BJ (cell line): ENCODE measurements around the gene CNOT3. TPM values are rescaled to one million over a fixed set of nuclear protein-coding genes. Genes with fewer than 3 reads are reported as not detected.
"Not testable (repeated sequence)": the region's sequence is repeated elsewhere in the genome, so short reads cannot be mapped to it uniquely, and the experiment has no call there.

Experiments used
- CTCF ChIA-PET: fragments of 350-600 bp; formaldehyde crosslinking; extraction: SDS; loops from one replicate; lab custom pipeline; 2021; ENCODE audit warnings: antibody characterized with exemption, inconsistent platforms; lab: Yijun Ruan, JAX
- POLR2A ChIA-PET: fragments of 300-600 bp; sonication (Branson Sonifier 250); formaldehyde crosslinking; extraction: SDS; loops from one replicate; lab custom pipeline; 2021; ENCODE audit warnings: antibody characterized with exemption; lab: Charles Lee
- DNase-seq: peaks from one replicate; pipeline ENCODE4 v3.0.0-alpha.2; 2011; ENCODE audit warnings: low read depth
- H3K27me3 ChIP-seq: 2 replicates; pipeline ENCODE4 v1.6.0; 2011; ENCODE audit warnings: low read length; ENCODE audit not compliant: control insufficient read depth, insufficient read depth
- H3K36me3 ChIP-seq: 2 replicates; pipeline ENCODE4 v1.5.1; 2011; ENCODE audit warnings: low read length; ENCODE audit not compliant: control insufficient read depth, insufficient read depth
- H3K4me3 ChIP-seq: 2 replicates; pipeline ENCODE4 v1.5.1; 2011; ENCODE audit warnings: low read depth, mild to moderate bottlenecking, control low read depth, low read length
- polyA plus RNA-seq: library from polyadenylated mRNA; depleted of rRNA; stranded (reverse); fragments of >200 nt; gene quantifications from 2 replicates; pipeline ENCODE4 v1.2.3, GENCODE V29; 2011
- TF ChIP-seq, protein P1 (sequence below): IDR thresholded peaks from 2 replicates; pipeline ENCODE4 v1.5.1; 2011; ENCODE audit warnings: low read depth, mild to moderate bottlenecking, control low read depth, inconsistent platforms, low read length, moderate library complexity; ENCODE audit not compliant: insufficient read depth

CNOT3 gene
- polyA plus RNA-seq, 1 experiment: 6.3 TPM

DNA sequence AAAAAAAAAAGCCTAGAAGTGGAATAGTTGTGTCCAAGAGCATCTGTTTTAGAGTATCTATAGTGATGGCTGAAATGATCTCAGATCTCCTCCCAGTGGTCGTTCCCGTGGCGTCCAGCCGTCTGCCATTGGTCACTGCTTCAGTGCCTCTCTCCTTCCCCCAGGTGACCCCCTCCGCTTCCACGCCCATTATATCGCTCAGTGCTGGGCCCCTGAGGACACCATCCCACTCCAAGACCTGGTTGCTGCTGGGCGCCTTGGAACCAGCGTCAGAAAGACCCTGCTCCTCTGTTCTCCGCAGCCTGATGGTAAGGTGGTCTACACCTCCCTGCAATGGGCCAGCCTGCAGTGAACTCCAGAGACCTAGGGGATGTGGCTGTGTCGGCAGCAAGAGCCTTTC, 55.4 kb downstream of the CNOT3 start:
- no peaks in the 10 kb centered on the region for H3K27me3 ChIP-seq
- POLR2A ChIA-PET: no interaction called here
- CTCF ChIA-PET: interaction anchor here (0.6 kb wide), 1 partner anchor 20 kb away, joined by 3 read pairs; no protein-coding TSS in a partner anchor
- TF ChIP-seq, protein P1, sequence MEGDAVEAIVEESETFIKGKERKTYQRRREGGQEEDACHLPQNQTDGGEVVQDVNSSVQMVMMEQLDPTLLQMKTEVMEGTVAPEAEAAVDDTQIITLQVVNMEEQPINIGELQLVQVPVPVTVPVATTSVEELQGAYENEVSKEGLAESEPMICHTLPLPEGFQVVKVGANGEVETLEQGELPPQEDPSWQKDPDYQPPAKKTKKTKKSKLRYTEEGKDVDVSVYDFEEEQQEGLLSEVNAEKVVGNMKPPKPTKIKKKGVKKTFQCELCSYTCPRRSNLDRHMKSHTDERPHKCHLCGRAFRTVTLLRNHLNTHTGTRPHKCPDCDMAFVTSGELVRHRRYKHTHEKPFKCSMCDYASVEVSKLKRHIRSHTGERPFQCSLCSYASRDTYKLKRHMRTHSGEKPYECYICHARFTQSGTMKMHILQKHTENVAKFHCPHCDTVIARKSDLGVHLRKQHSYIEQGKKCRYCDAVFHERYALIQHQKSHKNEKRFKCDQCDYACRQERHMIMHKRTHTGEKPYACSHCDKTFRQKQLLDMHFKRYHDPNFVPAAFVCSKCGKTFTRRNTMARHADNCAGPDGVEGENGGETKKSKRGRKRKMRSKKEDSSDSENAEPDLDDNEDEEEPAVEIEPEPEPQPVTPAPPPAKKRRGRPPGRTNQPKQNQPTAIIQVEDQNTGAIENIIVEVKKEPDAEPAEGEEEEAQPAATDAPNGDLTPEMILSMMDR: no peak
- peaks cover 4% of the 10 kb centered on the region; the same call in 1 of the 2 replicates for H3K36me3 ChIP-seq
- no peak for DNase-seq
- H3K4me3 ChIP-seq: no peak overlapping the region

DNA sequence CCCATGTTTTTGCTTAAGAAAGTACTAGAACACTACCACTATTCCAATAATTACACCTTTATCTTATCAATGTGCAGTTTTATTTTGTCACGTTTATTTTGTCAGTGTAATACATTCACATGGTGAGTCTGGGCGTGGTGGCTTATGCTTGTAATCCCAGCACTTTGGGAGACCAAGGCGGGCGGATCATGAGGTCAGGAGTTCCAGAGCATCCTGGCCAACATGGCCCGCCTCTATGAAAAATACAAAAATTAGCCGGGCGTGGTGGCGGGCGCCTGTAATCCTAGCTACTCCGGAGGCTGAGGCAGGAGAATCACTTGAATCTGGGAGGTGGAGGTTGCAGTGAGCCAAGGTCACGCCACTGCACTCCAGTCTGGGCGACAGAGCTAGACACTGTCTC, 56.9 kb downstream of the CNOT3 start:
- POLR2A ChIA-PET, CTCF ChIA-PET, H3K27me3 ChIP-seq, DNase-seq, H3K4me3 ChIP-seq, H3K36me3 ChIP-seq: not testable (repeated sequence)

DNA sequence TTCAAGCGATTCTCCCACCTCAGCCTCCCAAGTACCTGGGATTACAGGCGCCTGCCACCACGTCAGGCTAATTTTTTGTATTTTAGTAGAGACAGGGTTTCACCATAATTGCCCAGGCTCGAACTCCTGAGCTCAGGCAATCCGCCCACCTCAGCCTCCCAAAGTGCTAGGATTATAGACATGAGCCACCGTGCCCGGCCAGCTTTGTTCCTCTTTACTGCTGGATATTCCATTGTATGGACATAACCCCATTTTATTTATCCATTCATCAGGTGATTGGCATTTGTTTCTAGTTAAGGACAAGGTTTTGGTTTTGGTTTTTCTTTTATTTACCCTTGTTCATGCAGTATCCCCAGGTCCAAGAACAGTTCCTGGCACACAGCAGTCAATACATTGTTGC, 59.0 kb downstream of the CNOT3 start:
- H3K27me3 ChIP-seq: no peaks in the 10 kb centered on the region
- CTCF ChIA-PET: no interaction called here
- no peak for DNase-seq
- POLR2A ChIA-PET: no interaction called here
- H3K36me3 ChIP-seq: peaks cover 6% of the 10 kb centered on the region; the same call in 1 of the 2 replicates
- TF ChIP-seq, protein P1: no peak
- H3K4me3 ChIP-seq: no peak overlapping the region

DNA sequence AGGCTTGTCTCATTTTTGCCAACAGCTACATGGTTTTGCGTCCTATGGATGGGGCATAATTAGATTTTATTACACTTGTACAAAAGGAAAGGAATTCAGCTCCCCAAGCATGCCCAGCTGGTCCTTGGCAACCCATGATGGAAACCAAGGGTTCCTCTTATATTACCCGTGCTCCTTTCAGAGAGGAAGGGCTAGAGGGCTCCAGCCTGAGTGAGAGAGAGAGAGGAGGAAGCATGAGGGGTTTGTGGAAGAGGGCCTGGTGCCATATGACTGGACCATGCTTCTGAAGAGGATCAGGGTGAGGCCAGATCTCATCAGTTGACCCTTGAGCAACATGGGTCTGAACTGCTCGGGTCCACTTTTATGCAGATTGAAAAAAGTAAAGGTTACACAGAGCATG, 59.6 kb downstream of the CNOT3 start:
- ChIA-PET CTCF (no interaction called here), POLR2A (no interaction called here)
- TF ChIP-seq, protein P1: no peak
- peaks cover 8% of the 10 kb centered on the region; the same call in 1 of the 2 replicates for H3K36me3 ChIP-seq
- DNase-seq: no peak
- H3K4me3 ChIP-seq: no peak overlapping the region
- H3K27me3 ChIP-seq: no peaks in the 10 kb centered on the region

DNA sequence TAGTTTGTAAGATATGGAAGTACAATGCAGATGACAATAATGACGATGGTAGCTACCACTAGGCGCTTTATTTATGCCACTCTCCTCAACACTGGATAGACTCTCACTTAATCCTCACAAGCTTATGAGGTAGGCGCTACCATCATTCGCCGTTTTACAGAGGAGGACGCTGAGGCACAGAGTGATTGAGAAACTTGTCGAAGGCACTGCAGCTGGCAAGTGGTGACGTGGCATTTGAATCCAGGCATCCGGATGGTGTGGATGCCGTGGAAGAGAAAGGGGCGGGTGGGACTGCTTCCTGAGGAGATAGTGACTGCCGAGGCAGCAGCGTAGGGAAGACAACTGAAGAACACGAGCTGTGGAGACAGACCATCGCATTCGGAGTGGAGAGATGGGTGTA, 61.8 kb downstream of the CNOT3 start:
- DNase-seq: no peak
- H3K36me3 ChIP-seq: peaks cover 15% of the 10 kb centered on the region
- no peak overlapping the region for H3K4me3 ChIP-seq
- TF ChIP-seq, protein P1: no peak
- ChIA-PET POLR2A (no interaction called here), CTCF (interaction anchor here (1.2 kb wide), 1 partner anchor 10 kb away, joined by 3 read pairs; no protein-coding TSS in a partner anchor)
- no peaks in the 10 kb centered on the region for H3K27me3 ChIP-seq

DNA sequence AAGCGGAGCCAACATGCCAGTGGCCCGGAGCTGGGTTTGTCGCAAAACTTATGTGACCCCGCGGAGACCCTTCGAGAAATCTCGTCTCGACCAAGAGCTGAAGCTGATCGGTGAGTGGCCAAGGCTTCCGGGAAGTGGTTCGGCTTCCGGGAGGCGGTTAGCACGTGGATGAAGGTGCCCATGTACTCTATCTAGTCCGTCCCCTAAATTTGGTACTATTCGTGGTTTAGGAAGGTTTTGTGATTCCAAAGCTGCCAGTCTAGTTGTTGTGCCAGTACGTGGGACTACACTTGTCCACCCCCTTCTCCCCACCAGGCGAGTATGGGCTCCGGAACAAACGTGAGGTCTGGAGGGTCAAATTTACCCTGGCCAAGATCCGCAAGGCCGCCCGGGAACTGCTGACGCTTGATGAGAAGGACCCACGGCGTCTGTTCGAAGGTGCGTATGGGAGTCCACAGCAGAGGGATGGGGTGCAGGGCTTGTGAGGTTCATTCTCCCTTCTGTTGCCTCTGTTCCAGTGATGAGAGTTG, 63.7 kb downstream of the CNOT3 start:
- peaks cover 22% of the 10 kb centered on the region for H3K36me3 ChIP-seq
- no peaks in the 10 kb centered on the region for H3K27me3 ChIP-seq
- CTCF ChIA-PET: no interaction called here
- H3K4me3 ChIP-seq: peak overlapping the region; percentile 68
- DNase-seq: no peak
- TF ChIP-seq, protein P1: no peak
- POLR2A ChIA-PET: interaction anchor here (0.6 to 1.4 kb wide), 5 partner anchors 9 to 333 kb away, joined by 3 to 7 read pairs (median 3); partner anchors contain the start of genes MBOAT7 and TSEN34
